HCT116 (cell line): ENCODE data around the gene CACNA1A. TPM values are rescaled to one million over a fixed set of nuclear protein-coding genes. Genes with fewer than 3 reads are reported as not detected.

Experiments
- ATAC-seq: fragments of 200-7000 bp; cut with Tn5 transposase; 2 replicates; pipeline ENCODE4 v1.9.1; 2020; ENCODE audit warnings: mild to moderate bottlenecking, moderate library complexity
- BruUV-seq: library from RNA; stranded (reverse); fragments of 400-500 nt; replicated peaks from 2 replicates; lab custom pipeline; 2021; lab: Mats Ljungman, UMichigan
- CTCF ChIA-PET: fragments of 300-600 bp; sonication (Branson Sonifier 250); formaldehyde crosslinking; loops from one replicate; lab custom pipeline; 2021; ENCODE audit warnings: antibody characterized with exemption; lab: Charles Lee
- POLR2A ChIA-PET: fragments of 300-600, 350-600 bp; sonication (Branson Sonifier 250); formaldehyde crosslinking; loops from one replicate; lab custom pipeline; 2021; ENCODE audit warnings: antibody characterized with exemption; lab: Charles Lee
- RAD21 ChIA-PET, 2 experiments: fragments of 300-600 bp; sonication (Branson Sonifier 250); formaldehyde crosslinking; loops; one replicate each; lab custom pipeline; 2023; ENCODE audit warnings: low total read pairs in 2 of 2; ENCODE audit not compliant: uncharacterized antibody in 2 of 2, unreplicated experiment in 2 of 2, low non-redundant PET in 1 of 2; lab: Charles Lee
- DNase-seq: peaks from one replicate; pipeline ENCODE4 v3.0.0-alpha.2; 2010; ENCODE audit warnings: low read depth, low spot score
- H2AFZ ChIP-seq: fragments of 200-600 bp; shearing (Covaris generic), sonication (generic); 2 replicates; pipeline ENCODE4 v1.6.1; 2017; ENCODE audit warnings: low read depth, mixed run types, mixed read lengths, antibody characterized with exemption, low read length; ENCODE audit not compliant: poor library complexity, severe bottlenecking
- H3K27ac ChIP-seq: 2 replicates; pipeline ENCODE4 v1.5.1; 2012; ENCODE audit warnings: low read depth, low read length
- H3K27me3 ChIP-seq: fragments of 200-600 bp; sonication (generic); 2 replicates; pipeline ENCODE4 v1.6.1; 2016; ENCODE audit warnings: mixed run types, low read length, mixed read lengths; ENCODE audit not compliant: insufficient read depth
- H3K36me3 ChIP-seq, 2 experiments: fragments of 200-500 bp in 1 of 2; fragments of 200-600 bp in 1 of 2; sonication (Bioruptor generic) in 1 of 2; sonication (generic) in 1 of 2; 2 replicates each; pipeline versions ENCODE4 v1.5.1 to v1.6.1; 2014 to 2016; ENCODE audit warnings: low read length in 2 of 2, inconsistent platforms in 1 of 2, mixed read lengths in 1 of 2, mixed run types in 1 of 2; ENCODE audit not compliant: insufficient read depth in 2 of 2, control insufficient read depth in 1 of 2
- H3K4me1 ChIP-seq, 2 experiments: fragments of 200-600 bp in 1 of 2; sonication (generic) in 1 of 2; 2 replicates each; pipeline versions ENCODE4 v1.5.1 to v1.6.1; 2012 to 2017; ENCODE audit warnings: low read length in 2 of 2, inconsistent platforms in 1 of 2, mild to moderate bottlenecking in 1 of 2, mixed read lengths in 1 of 2, mixed run types in 1 of 2, moderate library complexity in 1 of 2; ENCODE audit not compliant: insufficient read depth in 2 of 2, control insufficient read depth in 1 of 2
- H3K4me2 ChIP-seq: fragments of 200-600 bp; sonication (generic); 2 replicates; pipeline ENCODE4 v1.6.1; 2017; ENCODE audit warnings: mixed run types, low read length, mixed read lengths
- H3K4me3 ChIP-seq, 2 experiments: fragments of 200-600 bp in 1 of 2; sonication (generic) in 1 of 2; replicated peaks in 1 of 2; 2 replicates each; pipeline ENCODE4 v1.5.1; 2011 to 2016; ENCODE audit warnings: low read length in 2 of 2, control low read depth in 1 of 2, low read depth in 1 of 2, mild to moderate bottlenecking in 1 of 2, mixed read lengths in 1 of 2, mixed run types in 1 of 2
- H3K79me2 ChIP-seq: fragments of 200-600 bp; sonication (generic); 2 replicates; pipeline ENCODE4 v1.6.1; 2017; ENCODE audit warnings: mild to moderate bottlenecking, mixed run types, low read length, moderate library complexity, mixed read lengths; ENCODE audit not compliant: insufficient read depth
- H3K9ac ChIP-seq: fragments of 200-600 bp; sonication (generic); 2 replicates; pipeline ENCODE4 v1.6.1; 2016; ENCODE audit warnings: low read length, mixed read lengths
- H3K9me2 ChIP-seq: fragments of 200-600 bp; sonication (generic), shearing (Covaris generic); 2 replicates; pipeline ENCODE4 v1.6.1; 2017; ENCODE audit warnings: mixed run types, mild to moderate bottlenecking, moderate library complexity; ENCODE audit not compliant: insufficient read depth
- H3K9me3 ChIP-seq, 2 experiments: fragments of 200-500 bp in 1 of 2; fragments of 200-600 bp in 1 of 2; sonication (Bioruptor generic) in 1 of 2; sonication (generic) in 1 of 2; 2 replicates each; pipeline ENCODE4 v1.6.1; 2014 to 2017; ENCODE audit warnings: low read length in 2 of 2, mixed read lengths in 2 of 2, inconsistent platforms in 1 of 2, low read depth in 1 of 2, mild to moderate bottlenecking in 1 of 2, mixed run types in 1 of 2, moderate library complexity in 1 of 2; ENCODE audit not compliant: control insufficient read depth in 1 of 2, insufficient read depth in 1 of 2
- H4K20me1 ChIP-seq: fragments of 200-600 bp; sonication (generic), shearing (Covaris generic); 2 replicates; pipeline ENCODE4 v1.6.1; 2017; ENCODE audit warnings: mixed run types, mild to moderate bottlenecking, moderate library complexity; ENCODE audit not compliant: insufficient read depth
- ATF3 ChIP-seq: IDR thresholded peaks from 2 replicates; pipeline ENCODE4 v1.6.1; 2012
- CTCF ChIP-seq, 3 experiments: fragments of 200-600 bp in 1 of 3; sonication (generic) in 1 of 3; IDR thresholded peaks in 2 of 3; conservative IDR thresholded peaks in 1 of 3; 2 replicates each; pipeline ENCODE4 v1.5.1; 2012 to 2017; ENCODE audit warnings: low read depth in 2 of 3, low read length in 2 of 3, antibody characterized with exemption in 1 of 3, borderline replicate concordance in 1 of 3, control low read depth in 1 of 3, mild to moderate bottlenecking in 1 of 3, mixed read lengths in 1 of 3, mixed run types in 1 of 3, moderate library complexity in 1 of 3; ENCODE audit not compliant: insufficient read depth in 1 of 3
- EGR1 ChIP-seq: IDR thresholded peaks from 2 replicates; pipeline ENCODE4 v1.6.1; 2012; ENCODE audit warnings: low read depth
- EZH2phosphoT487 ChIP-seq: fragments of 200-600 bp; IDR thresholded peaks from 2 replicates; pipeline ENCODE4 v1.6.1; 2018; ENCODE audit warnings: antibody characterized with exemption, borderline replicate concordance
- FOSL1 ChIP-seq: IDR thresholded peaks from 2 replicates; pipeline ENCODE4 v1.6.1; 2012; ENCODE audit warnings: low read depth
- JUND ChIP-seq: IDR thresholded peaks from 2 replicates; pipeline ENCODE4 v1.6.1; 2012
- POLR2A ChIP-seq: IDR thresholded peaks from 2 replicates; pipeline ENCODE4 v1.7.0; 2011; ENCODE audit warnings: borderline replicate concordance; ENCODE audit not compliant: insufficient read depth, insufficient read length; ENCODE audit errors: extremely low read depth
- POLR2AphosphoS5 ChIP-seq: IDR thresholded peaks from 2 replicates; pipeline ENCODE4 v1.6.1; 2011; ENCODE audit warnings: mild to moderate bottlenecking, low read depth, low read length, moderate library complexity
- REST ChIP-seq: IDR thresholded peaks from 2 replicates; pipeline ENCODE4 v1.6.1; 2012; ENCODE audit warnings: low read depth
- SP1 ChIP-seq: IDR thresholded peaks from 2 replicates; pipeline ENCODE4 v1.6.1; 2012; ENCODE audit warnings: low read depth
- SRF ChIP-seq: IDR thresholded peaks from 2 replicates; pipeline ENCODE4 v1.6.1; 2012; ENCODE audit warnings: low read depth
- ZNF274 ChIP-seq: fragments of 200-500 bp; sonication (Bioruptor generic); IDR thresholded peaks from 2 replicates; pipeline ENCODE4 v1.6.1; 2014; ENCODE audit warnings: mild to moderate bottlenecking, low read depth, low read length, inconsistent platforms
- intact Hi-C: fragments of 100-400 bp; cut with micrococcal nuclease; formaldehyde crosslinking; loops from 2 replicates; pipeline ENCODE4 v1.10.0; 2022
- total RNA-seq: library from RNA; stranded (reverse); gene quantifications from one replicate; pipeline ENCODE4 v1.2.1, GENCODE V29; 2021; ENCODE audit not compliant: unreplicated experiment

CACNA1A gene
- total RNA-seq, 1 experiment from 2014 or later: 7.5 TPM

GRCh38 chr19:13207237-13207845, 298.9 kb downstream of the CACNA1A start:
- no peak for TF ChIP-seq JUND
- no peak for TF ChIP-seq SP1
- no peak for TF ChIP-seq POLR2A
- TF ChIP-seq FOSL1: no peak
- TF ChIP-seq SRF: no peak
- TF ChIP-seq ATF3: no peak
- TF ChIP-seq POLR2AphosphoS5: no peak
- no peak for TF ChIP-seq ZNF274
- TF ChIP-seq EGR1: no peak
- no peak for TF ChIP-seq EZH2phosphoT487
- TF ChIP-seq CTCF (IDR thresholded peaks at IDR 0.05 in 2 of 3, conservative IDR thresholded peaks at IDR 0.05 in 1 of 3; ENCODE audit: borderline replicate concordance in 1 of 3, insufficient read depth in 1 of 3, low read depth in 2 of 3, low read length in 2 of 3): no peak
- TF ChIP-seq REST: no peak
- TF ChIP-seq, all 23 proteins: peak for 0
- Histone ChIP-seq H3K79me2 (no peaks in the 10 kb centered on the region), H3K9me2 (no peaks in the 10 kb centered on the region), H3K36me3 (no peaks in the 10 kb centered on the region), H3K4me1 (peaks cover 0 to 5% of the 10 kb centered on the region in 2 experiments; a peak in 1 of 4 replicates), H3K27ac (no peak overlapping the region), H3K4me3 (no peak overlapping the region), H3K4me2 (no peak overlapping the region), H4K20me1 (no peaks in the 10 kb centered on the region), H2AFZ (no peak overlapping the region), H3K9ac (no peak overlapping the region), H3K9me3 (no peaks in the 10 kb centered on the region), H3K27me3 (no peaks in the 10 kb centered on the region)
- no TSS peak for BruUV-seq
- RAD21 ChIA-PET: no interaction called here
- POLR2A ChIA-PET: no interaction called here
- intact Hi-C loops: no loop called here
- CTCF ChIA-PET: no interaction called here
- DNase-seq: no peak
- no peak for ATAC-seq
